Endometrial microvascular endothelial cells (primary cell): Measurements from ENCODE around the gene RPE. TPM values are rescaled to one million over a fixed set of nuclear protein-coding genes. Genes with fewer than 3 reads are reported as not detected.

Source experiments
- in situ Hi-C: cut with HindIII; loops from 2 replicates; pipeline ENCODE4 v1.10.0; 2017; ENCODE audit warnings: low sequenced_read_pairs, low pct_unique_long_range_greater_than_20kb; ENCODE audit errors: inconsistent ontology term
- total RNA-seq: library from RNA; depleted of rRNA; stranded (reverse); fragments of >200 nt; gene quantifications from one replicate; pipeline ENCODE4 v1.2.3, GENCODE V29; 2015; ENCODE audit errors: inconsistent ontology term

RPE gene
- total RNA-seq, 1 donor from 2014 or later: 323 TPM

DNA sequence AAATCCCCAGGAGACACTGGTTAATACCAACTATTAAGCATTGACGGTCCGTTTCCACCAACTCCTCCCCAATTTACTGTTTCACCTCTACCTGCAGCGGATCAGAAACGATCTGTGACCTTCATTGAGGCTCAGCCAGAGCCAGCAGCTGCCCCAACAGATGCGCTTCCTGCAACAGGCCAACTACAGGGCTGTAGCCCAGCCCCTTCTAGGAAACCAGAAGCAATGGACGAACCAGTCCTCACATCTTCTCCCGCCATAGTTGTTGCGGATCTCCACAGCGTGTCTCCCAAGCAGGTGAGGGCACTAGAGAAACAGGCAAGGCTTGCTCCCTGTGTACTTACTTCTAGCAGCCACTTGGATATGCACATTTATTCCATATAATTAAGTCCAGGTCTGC lies 8.5 kb upstream of the RPE start:
- in situ Hi-C loops: no loop called here

DNA sequence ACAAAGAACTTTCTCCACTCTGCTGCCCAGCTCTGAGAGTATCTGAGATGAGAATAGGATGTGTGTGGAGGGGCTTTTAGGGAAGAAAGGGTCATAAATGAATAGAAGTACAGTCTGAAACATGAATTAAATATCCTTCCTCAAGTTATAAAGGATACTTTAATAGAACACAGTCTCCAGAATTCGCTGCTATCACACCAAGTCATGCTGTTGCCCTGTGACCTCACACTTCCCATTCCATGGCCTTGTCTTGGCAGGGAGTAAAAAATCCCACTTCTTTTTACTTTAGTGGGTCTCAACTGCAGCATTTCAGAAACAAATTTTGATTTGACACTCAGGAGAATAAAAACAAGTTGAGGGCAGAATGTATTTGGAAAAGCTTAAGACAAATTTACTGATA lies 3.8 kb upstream of the RPE start:
- in situ Hi-C loops: no loop called here

DNA sequence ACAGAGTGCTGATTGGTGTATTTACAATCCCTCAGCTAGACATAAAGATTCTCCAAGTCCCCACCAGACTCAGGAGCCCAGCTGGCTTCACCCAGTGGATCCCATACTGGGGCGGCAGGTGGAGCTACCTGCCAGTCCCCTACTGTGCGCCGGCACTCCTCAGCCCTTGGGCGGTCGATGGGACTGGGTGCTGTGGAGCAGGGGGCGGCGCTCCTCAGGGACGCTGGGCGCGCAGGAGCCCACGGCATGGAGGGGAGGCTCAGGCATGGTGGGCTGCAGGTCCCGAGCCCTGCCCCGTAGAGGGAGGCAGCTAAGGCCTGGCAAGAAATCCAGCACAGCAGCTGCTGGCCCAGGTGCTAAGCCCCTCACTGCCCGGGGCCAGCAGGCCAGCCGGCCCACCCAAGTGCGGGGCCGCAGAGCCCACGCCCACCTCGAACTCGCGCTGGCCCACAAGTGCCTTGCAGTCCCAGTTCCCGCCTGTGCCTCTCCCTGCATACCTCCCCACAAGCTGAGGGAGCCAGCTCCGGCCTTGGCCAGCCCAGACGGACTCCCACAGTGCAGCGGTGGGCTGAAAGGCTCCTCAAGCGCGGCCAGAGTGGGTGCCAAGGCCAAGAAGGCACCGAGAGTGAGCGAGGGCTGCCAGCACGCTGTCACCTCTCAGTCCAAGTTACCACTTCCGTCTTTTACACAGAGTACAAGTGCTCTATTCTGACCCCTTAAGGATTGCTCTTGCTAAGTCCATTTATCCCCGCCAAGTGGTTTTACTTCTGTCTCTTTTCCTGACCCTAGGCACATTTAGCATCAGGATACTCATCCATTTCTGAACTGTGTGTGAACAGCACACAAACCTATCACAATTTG lies 1.7 kb upstream of the RPE start:
- in situ Hi-C loops: no loop called here

DNA sequence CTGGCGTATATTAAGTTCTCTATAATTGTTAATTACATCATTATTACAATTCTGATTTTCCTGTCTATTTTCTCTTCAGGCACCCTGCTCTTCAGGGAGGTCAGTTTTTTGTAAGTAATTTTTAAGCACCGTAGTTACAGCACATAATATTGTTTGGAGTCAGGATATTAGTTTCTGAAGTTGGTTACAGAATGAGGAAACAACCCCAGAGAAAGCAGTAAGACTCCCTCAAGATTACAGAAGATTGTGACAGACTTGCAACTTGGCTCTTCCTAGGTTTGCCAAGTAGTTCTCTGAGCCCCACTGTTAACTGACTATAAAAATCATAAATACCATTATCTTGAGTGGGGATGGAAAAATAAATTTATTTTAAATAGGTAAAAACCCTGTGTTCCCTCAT lies 921 bp downstream of the RPE start:
- in situ Hi-C loops: no loop called here

DNA sequence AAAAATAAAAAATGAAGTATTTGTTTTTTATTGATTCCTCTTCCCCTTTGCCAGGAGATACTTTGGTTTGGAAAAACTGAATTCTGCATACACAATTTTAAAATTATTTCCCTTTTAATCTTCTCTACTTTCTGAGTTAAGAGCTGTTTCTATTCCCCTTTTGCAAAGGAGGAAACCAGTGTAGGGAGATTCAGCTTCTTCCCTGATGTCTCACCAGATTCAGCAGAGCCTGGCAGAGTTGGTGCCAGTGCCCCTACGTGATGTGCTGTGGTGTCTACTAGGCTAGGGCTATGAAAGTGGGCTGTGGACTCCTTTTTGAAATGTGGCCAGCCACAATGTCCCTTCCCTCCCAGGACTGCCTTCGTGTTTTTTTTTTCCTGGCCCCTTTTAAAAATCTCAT lies 2.4 kb downstream of the RPE start:
- in situ Hi-C loops: no loop called here

DNA sequence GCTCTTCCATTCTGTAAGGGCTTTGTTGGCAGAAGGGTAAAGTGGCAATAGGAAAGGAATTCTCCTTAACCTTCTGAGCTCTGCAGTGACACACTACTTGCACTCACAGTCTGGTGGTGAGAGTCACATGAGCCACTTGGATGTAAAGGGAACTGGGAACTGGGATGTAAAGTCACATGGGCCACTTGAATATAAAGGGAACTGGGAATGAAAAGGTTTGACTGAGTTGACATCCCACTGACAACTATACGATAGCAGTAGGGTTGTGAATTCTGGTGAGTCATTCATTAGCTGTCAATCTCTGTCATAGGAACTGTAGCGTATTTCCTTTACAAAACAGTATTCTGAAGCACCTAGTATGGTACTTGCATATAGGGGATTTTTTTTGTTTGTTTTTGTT lies 5.5 kb downstream of the RPE start:
- in situ Hi-C loops: no loop called here

DNA sequence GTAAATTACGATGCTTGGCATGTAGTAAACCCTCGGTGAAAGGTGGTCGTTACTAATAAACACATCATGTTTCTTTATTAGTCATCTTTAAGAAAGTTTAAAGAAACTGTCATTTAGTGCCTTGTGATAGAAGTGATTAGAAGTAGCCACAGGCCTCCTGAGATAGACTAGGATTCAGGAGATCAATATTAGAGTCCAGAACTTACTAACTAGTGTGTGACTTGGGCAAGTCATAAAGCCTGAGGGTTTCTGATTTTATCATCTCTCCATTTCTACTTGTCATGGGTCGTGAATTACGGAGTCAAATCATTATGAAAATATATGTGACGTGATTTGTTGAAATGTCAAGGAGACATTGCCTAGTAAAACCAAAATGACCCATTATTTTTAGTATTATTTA lies 6.7 kb downstream of the RPE start:
- in situ Hi-C loops: no loop called here

DNA sequence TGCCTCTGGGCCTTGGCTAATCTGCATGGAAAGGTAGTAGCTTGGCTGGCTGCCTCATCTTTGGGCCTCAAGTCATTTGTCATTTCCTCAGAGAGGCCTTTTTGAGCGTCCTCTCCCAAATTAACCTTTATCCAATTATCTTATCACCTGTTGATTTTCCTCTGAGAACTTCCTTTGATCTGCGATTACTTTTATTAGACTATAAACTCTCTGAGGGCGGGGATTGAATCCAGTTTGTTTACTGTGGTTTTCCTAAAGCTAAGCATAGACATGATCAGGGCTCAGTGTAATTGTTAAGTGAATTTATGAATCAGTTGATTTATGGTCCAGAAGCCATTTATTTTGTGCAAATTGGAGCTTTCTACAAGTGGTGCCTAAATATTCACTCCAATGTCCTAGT lies 7.5 kb downstream of the RPE start:
- in situ Hi-C loops: no loop called here

DNA sequence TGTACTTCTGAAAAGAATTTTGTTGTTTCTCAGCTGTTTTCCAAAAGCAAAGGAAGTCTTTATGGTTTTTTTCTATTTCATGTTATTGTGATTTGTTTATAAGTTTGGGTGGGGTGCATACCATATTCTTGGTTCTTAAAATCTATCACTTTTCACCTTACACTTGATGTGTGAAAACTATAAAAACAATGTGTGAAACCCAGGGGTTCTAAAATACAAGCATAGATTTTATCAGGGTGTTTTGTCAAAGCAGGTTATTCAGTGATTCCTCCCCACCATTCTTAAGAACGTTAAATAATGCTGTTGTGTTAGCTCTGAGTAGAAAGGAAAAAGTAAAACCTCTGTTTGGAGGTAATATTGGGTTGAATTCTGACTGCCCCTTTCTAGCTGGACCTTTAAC lies 17.7 kb downstream of the RPE start:
- in situ Hi-C loops: no loop called here

DNA sequence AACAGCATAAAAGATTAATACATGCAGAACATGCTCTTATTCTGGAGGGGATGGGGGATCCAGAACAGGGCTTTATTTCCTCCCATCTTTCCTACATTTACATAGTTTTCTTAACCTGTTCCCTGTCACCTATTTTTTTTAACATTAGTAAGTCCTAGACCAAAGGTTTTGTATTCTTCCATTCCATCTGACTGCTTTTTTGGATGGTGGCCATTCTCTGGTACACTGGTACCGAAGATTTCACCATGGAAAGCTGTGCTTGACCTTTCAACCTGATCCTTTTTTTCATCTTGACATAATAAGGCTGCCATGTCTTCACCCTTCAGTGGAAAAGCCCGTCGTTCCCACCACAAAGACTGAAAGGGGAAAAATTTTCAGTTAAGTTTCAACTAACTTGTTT lies 20.4 kb downstream of the RPE start:
- in situ Hi-C loops: no loop called here

DNA sequence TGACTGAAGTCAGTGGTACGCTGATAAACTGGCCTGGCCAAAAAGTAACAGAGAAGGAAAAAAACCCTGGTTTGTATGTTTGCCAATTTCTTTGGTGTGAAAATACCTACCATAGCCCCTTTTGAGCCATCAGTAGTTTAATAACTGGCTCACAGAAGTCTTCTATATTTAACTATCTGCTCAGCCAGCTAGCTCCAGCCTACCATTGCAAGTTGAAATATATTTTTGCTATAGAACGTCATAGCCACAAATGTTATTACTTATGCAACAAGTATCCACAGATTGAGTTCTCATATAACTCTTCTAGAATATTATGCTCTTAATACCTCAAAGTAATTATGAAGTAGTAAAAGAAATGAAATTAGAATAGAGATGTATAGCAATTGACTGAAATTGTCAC lies 25.2 kb downstream of the RPE start:
- in situ Hi-C loops: no loop called here

DNA sequence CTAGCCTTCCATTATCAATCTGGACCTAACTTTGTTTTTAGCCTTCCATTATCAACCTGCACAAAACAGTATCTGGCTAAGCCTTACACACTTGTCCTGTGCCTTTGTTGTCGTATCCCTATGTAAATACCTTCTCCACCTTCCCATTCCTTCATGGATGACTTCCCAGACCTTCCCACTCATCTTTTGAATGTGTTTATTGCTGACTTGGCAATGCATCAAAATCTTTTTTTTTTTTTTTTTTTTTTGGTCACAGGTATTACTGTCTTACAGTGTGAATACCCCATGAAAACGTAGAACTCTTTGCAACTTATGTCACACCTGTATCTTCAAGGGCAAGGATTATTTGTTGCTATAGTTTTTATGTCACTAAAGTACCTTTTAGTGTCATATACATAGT lies 25.7 kb downstream of the RPE start:
- in situ Hi-C loops: no loop called here

DNA sequence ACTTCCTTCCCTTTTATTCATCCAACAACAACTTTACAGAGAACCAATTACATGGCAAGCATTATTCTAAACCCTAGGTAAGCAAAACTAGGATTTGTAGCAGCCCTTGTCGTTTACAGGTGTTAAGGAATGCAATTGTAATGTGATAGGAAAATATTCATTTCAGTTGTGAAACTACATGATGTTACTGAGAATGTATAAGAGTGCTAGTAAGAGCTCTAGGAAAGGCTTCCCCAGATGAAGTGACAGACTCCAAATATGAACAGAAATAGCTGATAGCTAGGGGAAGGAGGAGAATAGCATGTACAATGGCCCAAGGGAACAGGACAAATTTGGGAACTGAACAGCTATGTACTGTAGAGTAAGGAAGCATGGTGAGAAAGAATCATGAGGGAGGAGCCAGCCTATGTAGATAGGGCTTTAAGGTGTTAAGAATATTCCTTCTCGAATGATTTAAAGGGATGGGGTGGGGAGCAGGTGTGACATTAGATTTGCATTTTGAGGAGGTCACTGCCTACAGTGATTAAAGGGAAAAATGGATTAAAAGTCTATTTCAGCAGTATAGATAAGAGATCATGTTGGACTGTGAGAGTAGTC lies 31.7 kb downstream of the RPE start:
- in situ Hi-C loops: no loop called here

DNA sequence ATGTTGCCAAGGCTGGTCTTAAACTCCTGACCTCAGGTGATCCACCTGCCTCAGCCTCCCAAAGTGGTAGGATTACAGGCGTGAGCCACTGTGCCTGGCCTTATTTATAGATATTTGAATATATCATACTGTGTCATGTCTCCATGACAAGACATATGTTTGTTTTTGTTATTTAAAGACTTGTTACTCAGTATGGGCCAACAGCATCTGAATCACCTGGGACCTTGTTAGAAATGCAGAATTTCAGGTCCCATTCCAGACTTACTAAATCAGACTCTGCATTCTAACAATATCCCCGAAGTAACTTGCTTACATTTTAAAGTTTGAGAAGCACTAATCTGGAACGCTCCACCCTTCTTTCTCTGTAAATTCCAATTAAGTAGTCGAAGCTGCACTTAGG lies 33.2 kb downstream of the RPE start:
- in situ Hi-C loops: no loop called here

DNA sequence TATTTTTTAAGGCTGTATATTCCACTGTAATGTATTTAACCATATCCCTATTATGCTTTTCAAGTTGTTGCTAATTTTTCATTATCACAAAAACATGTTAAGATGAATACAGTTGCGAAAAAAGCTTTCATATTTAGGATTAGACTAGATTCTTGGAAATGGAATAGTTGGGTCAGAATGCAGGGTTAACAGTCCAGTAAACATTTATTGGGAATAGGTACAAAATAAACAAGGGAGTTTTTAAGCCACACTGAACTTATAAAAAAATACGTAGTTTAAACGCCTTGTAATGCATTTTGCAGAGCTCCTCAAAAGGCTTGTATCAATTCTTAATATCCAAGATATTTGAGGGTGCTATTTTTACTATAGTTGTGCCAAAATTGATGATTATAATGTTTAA lies 35.6 kb downstream of the RPE start:
- in situ Hi-C loops: no loop called here

DNA sequence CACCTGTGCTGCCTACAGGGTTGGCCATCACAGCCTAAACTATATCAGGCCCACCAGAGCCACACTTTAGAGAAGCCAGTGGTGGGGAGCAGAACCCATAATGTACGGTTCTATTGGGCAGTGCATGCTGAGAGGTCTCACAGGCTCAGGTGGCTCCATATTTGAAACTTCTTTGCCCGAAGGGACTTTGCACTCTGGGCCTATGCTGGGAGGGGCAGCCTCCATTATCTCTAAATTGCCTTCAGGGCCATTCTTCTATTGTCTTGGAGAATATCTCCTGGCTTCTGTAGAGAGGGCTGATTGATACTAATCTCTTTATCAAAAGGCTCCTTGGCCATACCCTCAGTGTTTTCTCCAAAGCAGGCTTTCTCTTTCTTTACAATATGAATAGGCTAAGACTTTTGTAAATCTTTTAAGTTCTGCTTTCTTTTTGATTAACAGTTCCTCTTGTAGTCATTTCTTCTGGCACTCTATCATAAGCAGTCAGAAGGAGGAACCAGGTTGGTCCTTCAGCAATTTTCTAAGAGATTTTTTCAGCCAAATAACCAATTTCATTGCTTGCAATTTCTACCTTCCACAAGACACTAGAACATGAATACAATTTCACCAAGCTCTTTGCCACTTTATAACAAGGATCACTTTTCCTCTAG lies 44.5 kb downstream of the RPE start:
- in situ Hi-C loops: no loop called here

DNA sequence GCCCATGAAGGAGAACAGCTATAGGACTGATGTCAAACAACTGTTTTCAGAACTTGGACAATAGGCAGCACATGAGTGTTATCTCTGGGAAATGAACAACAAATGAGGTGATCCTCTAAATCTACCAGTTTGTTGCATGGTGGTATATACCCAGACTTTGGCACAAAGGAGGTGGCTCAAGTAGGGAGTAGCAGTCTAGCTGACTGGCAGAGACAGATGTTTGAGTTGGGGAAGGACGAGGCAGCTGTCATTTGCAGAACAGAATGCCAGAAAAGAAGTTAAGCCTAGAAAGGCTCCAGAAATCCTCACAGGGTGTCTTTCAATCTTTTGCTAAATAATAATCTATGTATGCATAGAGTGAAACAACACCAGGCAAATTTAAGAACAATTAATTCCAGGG lies 47.4 kb downstream of the RPE start:
- in situ Hi-C loops: no loop called here

DNA sequence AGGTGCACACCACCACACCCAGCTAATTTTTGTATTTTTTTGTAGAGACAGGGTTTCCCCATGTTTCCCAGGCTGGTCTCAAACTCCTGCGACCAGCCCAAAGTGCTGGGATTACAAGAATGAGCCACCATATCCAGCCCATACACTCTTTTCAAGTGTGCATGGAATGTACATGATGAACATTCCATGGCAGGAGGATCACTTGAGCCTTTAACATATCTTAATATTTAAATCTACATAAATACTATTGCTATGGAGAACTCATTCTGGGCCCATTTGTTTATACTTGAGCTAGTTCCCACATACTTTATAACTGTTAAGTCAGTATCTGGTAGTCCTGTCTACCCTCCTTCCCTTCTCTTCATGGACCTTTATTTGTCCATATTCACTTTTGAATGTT lies 48.4 kb downstream of the RPE start:
- in situ Hi-C loops: no loop called here

DNA sequence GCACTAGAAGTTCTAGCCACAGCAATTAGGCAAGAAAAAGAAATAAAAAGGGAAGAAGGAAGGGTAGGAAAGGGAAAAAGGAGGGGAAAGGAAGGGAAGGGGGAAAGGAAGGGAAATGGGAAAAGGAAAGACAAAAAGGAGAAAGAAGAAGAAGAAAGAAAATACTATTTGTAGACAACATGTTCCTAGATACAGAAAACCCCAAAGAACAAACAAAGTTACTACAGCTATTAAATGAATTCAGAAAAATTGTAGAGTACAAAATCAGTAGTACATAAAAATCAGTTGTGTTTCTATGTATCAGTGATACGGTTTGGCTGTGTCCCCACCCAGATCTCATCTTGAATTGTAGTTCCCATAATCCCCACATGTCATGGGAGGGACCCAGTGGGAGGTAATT lies 52.3 kb downstream of the RPE start:
- in situ Hi-C loops: no loop called here

DNA sequence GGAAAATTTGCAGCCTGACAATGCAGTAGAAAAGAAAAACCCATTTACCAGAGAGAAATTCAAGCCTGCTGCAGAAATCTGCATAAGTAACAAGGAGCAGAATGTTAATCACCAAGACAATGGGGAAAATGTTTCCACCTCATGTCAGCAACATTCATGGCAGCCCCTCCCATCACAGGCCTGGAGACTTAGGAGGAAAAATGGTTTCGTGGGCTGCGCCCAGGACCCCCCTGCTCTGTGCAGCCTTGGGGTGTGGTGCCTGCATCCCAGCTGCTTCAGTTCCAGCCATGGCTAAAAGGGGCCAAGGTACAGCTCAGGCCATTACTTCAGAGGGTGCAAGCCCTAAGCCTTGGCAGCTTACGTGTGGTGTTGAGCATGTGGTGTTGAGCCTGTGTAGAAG lies 53.4 kb downstream of the RPE start:
- in situ Hi-C loops: no loop called here
